Prostate gland (tissue), 2 donors: ENCODE measurements around the gene IREB2.

Experiments
- CTCF ChIP-seq, 4 experiments: fragments of 200-600 bp in 2 of 4; fragments of 450-650 bp in 2 of 4; sonication (generic) in 2 of 4; IDR thresholded peaks; 1 replicate in 3 of 4; 2 replicates in 1 of 4; pipeline ENCODE4 v1.5.1; 2016 to 2019; ENCODE audit warnings: antibody characterized with exemption in 4 of 4, mild to moderate bottlenecking in 2 of 4, moderate library complexity in 2 of 4
- POLR2A ChIP-seq: fragments of 450-650 bp; IDR thresholded peaks from one replicate; pipeline ENCODE4 v1.6.1; 2016; ENCODE audit warnings: antibody characterized with exemption, mild to moderate bottlenecking

GRCh38 chr15:78388865-78389264 is 49.2 kb upstream of the IREB2 start:
- no peak for TF ChIP-seq CTCF (IDR thresholded peaks at IDR 0.05)
- no peak for TF ChIP-seq POLR2A
